Colonic mucosa (tissue), 4 donors: ENCODE measurements around the gene TTC28. TPM values are rescaled to one million over a fixed set of nuclear protein-coding genes. Genes with fewer than 3 reads are reported as not detected.

Experiments
- DNase-seq: peaks from one replicate; pipeline ENCODE4 v3.0.0-alpha.2; 2020
- H3K27ac ChIP-seq: fragments of 200-600 bp; one replicate; pipeline ENCODE4 v1.8.0; 2021
- H3K27me3 ChIP-seq: fragments of 200-600 bp; one replicate; pipeline ENCODE4 v1.8.0; 2021
- H3K36me3 ChIP-seq: fragments of 200-600 bp; one replicate; pipeline ENCODE4 v1.8.0; 2021
- H3K4me1 ChIP-seq: fragments of 200-600 bp; one replicate; pipeline ENCODE4 v1.8.0; 2021; ENCODE audit warnings: mild to moderate bottlenecking
- H3K4me3 ChIP-seq: fragments of 200-600 bp; one replicate; pipeline ENCODE4 v1.8.0; 2021
- H3K9ac ChIP-seq, 2 donors: one replicate each; pipeline ENCODE4 v1.7.0; 2013; ENCODE audit warnings: control low read depth in 2 of 2, low read depth in 2 of 2, low read length in 2 of 2
- H3K9me3 ChIP-seq: fragments of 200-600 bp; one replicate; pipeline ENCODE4 v1.8.0; 2021
- CTCF ChIP-seq: fragments of 200-600 bp; IDR thresholded peaks from one replicate; pipeline ENCODE4 v1.8.0; 2022; ENCODE audit warnings: antibody characterized with exemption, mild to moderate bottlenecking
- intact Hi-C: fragments of 100-400 bp; cut with DNase I; formaldehyde crosslinking; loops from one replicate; pipeline ENCODE4 v1.14.1; 2022
- total RNA-seq, 2 donors: library from RNA; stranded (reverse); fragmentation: NEBNext Ultra II Directional in 1 of 2; extraction: Animal tissue kit (Norgen Biotek cat#: 25700) in 1 of 2; gene quantifications; one replicate each; pipeline ENCODE4 v1.2.1, GENCODE V29; 2021
- donor health status: healthy.
- donor health status: DM: no; HTN: no; CAD: no.
- donor health status: DM: no; HTN: no; CAD: no.

Gene TTC28
- total RNA-seq, 2 donors from 2014 or later, result 6.6 to 9.2 TPM

- no peak overlapping the region for H3K27ac ChIP-seq
- H3K4me1 ChIP-seq, result no peaks in the 10 kb centered on the region
- TF ChIP-seq CTCF, result no peak
- H3K9ac ChIP-seq, result no peak overlapping the region
- no peaks in the 10 kb centered on the region for H3K9me3 ChIP-seq
- H3K27me3 ChIP-seq, result no peaks in the 10 kb centered on the region
- intact Hi-C loops, result no loop called here
- DNase-seq, result no peak
- H3K36me3 ChIP-seq, result no peaks in the 10 kb centered on the region
- no peak overlapping the region for H3K4me3 ChIP-seq
Measured at GRCh38 chr22:27993201-27993635, 686.4 kb downstream of the TTC28 start.

- Histone ChIP-seq H3K9me3 (no peaks in the 10 kb centered on the region), H3K4me3 (no peak overlapping the region), H3K27me3 (no peaks in the 10 kb centered on the region), H3K4me1 (no peaks in the 10 kb centered on the region), H3K36me3 (no peaks in the 10 kb centered on the region), H3K9ac (no peak overlapping the region), H3K27ac (no peak overlapping the region)
- DNase-seq, result no peak
- intact Hi-C loops, result no loop called here
- TF ChIP-seq CTCF, result no peak
Measured at GRCh38 chr22:27992294-27993165, 687.1 kb downstream of the TTC28 start.

GRCh38 chr22:27991586-27992293 is 687.9 kb downstream of the TTC28 start:
- Histone ChIP-seq H3K9ac (no peak overlapping the region), H3K27me3 (no peaks in the 10 kb centered on the region), H3K4me1 (no peaks in the 10 kb centered on the region), H3K27ac (no peak overlapping the region), H3K4me3 (no peak overlapping the region), H3K9me3 (no peaks in the 10 kb centered on the region), H3K36me3 (no peaks in the 10 kb centered on the region)
- no peak for DNase-seq
- no peak for TF ChIP-seq CTCF
- intact Hi-C loops, result no loop called here

GRCh38 chr22:27990879-27991278 is 688.8 kb downstream of the TTC28 start:
- Histone ChIP-seq H3K27ac (no peak overlapping the region), H3K36me3 (no peaks in the 10 kb centered on the region), H3K4me1 (no peaks in the 10 kb centered on the region), H3K9ac (no peak overlapping the region), H3K4me3 (no peak overlapping the region), H3K9me3 (no peaks in the 10 kb centered on the region), H3K27me3 (no peaks in the 10 kb centered on the region)
- intact Hi-C loops, result no loop called here
- TF ChIP-seq CTCF, result peak; percentile 19
- peak; percentile 27 for DNase-seq

- peak overlapping the region in 1 of 2 donors; percentile 20 for H3K9ac ChIP-seq
- intact Hi-C loops, result no loop called here
- H3K4me1 ChIP-seq, result no peaks in the 10 kb centered on the region
- H3K27ac ChIP-seq, result no peak overlapping the region
- no peaks in the 10 kb centered on the region for H3K27me3 ChIP-seq
- no peak for DNase-seq
- no peak for TF ChIP-seq CTCF
- H3K9me3 ChIP-seq, result no peaks in the 10 kb centered on the region
- H3K4me3 ChIP-seq, result no peak overlapping the region
- no peaks in the 10 kb centered on the region for H3K36me3 ChIP-seq
Measured at GRCh38 chr22:27990451-27990840, 689.2 kb downstream of the TTC28 start.
